ENCODE measurements around the gene SPAG16. TPM values are rescaled to one million over a fixed set of nuclear protein-coding genes. Genes with fewer than 3 reads are reported as not detected.
A peak's percentile ranks its signal among the peaks of the same experiment; 100 is the strongest.

The SPAG16 gene
- total and polyA plus RNA-seq, 2 of the 13 experiments (the other 11 are each of a cell fraction or from before 2014, with no cell fraction given): 9.6 to 26.5 TPM

DNA sequence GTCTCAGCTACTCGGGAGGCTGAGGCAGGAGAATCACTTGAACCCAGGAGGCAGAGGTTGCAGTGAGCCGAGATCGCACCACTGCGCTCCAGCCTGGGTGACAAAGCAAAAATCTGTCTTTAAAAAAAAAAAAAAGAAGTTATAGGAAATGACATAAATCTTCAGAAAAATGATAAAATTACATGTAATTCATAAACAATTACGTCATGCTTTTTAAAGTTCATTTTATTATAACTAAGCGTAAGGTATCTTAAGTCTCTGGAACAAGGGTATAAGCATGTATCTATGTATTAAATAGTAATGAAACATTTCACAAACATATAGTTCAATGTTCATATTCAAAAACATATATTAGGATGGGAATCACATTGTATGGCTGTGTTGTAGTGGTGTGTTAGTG lies 425.9 kb downstream of the SPAG16 start:
- Histone ChIP-seq H3K27ac (ENCODE audit: extremely low read length, insufficient read depth, low read length) (no peak overlapping the region), H3K36me3 (replicated peaks in 1 of 2; ENCODE audit: control insufficient read depth in 1 of 2, insufficient read depth in 2 of 2, low read length in 2 of 2) (no peaks in the 10 kb centered on the region), H3K9ac (ENCODE audit: insufficient read depth, low read depth, low read length) (no peak overlapping the region), H3K4me3 (replicated peaks in 1 of 3; ENCODE audit: insufficient read depth in 1 of 3, low read depth in 2 of 3, low read length in 3 of 3) (no peak overlapping the region), H4K20me1 (ENCODE audit: insufficient read depth, low read length) (no peaks in the 10 kb centered on the region), H3K27me3 (ENCODE audit: control insufficient read depth in 1 of 2, insufficient read depth in 2 of 2, low read length in 2 of 2) (no peaks in the 10 kb centered on the region; a peak in 1 of 5 replicates), H2AFZ (ENCODE audit: low read length) (no peak overlapping the region), H3K4me1 (ENCODE audit: insufficient read depth, low read length) (no peaks in the 10 kb centered on the region), H3K9me3 (ENCODE audit: low read length) (0 out of 2 replicates have a peak, but pooled peaks cover 4% of the 10 kb centered on the region), H3K4me2 (ENCODE audit: low read depth, low read length) (no peak overlapping the region), H3K79me2 (ENCODE audit: insufficient read depth, low read length) (no peaks in the 10 kb centered on the region)
- DNase-seq (ENCODE audit: low spot score) (no peak), FAIRE-seq (no peak), ATAC-seq (no peak)
- ChIA-PET CTCF (ENCODE audit: low intra/inter-chr PET ratio, low total read pairs) (no interaction called here), POLR2A (no interaction called here)
- TF ChIP-seq ATF7 (IDR thresholded peaks at IDR 0.05): peak; percentile 98
- no peak for TF ChIP-seq ATF7 (CRISPR knock-in tag; IDR thresholded peaks at IDR 0.05)
- TF ChIP-seq ZNF652 (CRISPR knock-in tag; IDR thresholded peaks at IDR 0.05; ENCODE audit: borderline replicate concordance, low read depth): no peak
- TF ChIP-seq REPIN1 (CRISPR knock-in tag; IDR thresholded peaks at IDR 0.05; ENCODE audit: borderline replicate concordance, low read depth): no peak
- TF ChIP-seq ZSCAN25 (CRISPR knock-in tag; IDR thresholded peaks at IDR 0.05): no peak
- TF ChIP-seq MLLT10 (CRISPR knock-in tag; IDR thresholded peaks at IDR 0.05): no peak
- TF ChIP-seq NFIC (IDR thresholded peaks at IDR 0.05; ENCODE audit: low read length): no peak
- TF ChIP-seq ZXDC (CRISPR knock-in tag; IDR thresholded peaks at IDR 0.05): no peak
- TF ChIP-seq, protein P1, sequence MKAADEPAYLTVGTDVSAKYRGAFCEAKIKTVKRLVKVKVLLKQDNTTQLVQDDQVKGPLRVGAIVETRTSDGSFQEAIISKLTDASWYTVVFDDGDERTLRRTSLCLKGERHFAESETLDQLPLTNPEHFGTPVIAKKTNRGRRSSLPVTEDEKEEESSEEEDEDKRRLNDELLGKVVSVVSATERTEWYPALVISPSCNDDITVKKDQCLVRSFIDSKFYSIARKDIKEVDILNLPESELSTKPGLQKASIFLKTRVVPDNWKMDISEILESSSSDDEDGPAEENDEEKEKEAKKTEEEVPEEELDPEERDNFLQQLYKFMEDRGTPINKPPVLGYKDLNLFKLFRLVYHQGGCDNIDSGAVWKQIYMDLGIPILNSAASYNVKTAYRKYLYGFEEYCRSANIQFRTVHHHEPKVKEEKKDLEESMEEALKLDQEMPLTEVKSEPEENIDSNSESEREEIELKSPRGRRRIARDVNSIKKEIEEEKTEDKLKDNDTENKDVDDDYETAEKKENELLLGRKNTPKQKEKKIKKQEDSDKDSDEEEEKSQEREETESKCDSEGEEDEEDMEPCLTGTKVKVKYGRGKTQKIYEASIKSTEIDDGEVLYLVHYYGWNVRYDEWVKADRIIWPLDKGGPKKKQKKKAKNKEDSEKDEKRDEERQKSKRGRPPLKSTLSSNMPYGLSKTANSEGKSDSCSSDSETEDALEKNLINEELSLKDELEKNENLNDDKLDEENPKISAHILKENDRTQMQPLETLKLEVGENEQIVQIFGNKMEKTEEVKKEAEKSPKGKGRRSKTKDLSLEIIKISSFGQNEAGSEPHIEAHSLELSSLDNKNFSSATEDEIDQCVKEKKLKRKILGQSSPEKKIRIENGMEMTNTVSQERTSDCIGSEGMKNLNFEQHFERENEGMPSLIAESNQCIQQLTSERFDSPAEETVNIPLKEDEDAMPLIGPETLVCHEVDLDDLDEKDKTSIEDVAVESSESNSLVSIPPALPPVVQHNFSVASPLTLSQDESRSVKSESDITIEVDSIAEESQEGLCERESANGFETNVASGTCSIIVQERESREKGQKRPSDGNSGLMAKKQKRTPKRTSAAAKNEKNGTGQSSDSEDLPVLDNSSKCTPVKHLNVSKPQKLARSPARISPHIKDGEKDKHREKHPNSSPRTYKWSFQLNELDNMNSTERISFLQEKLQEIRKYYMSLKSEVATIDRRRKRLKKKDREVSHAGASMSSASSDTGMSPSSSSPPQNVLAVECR (CRISPR knock-in tag; IDR thresholded peaks at IDR 0.05; ENCODE audit: borderline replicate concordance): no peak
- no peak for TF ChIP-seq TGIF2 (CRISPR knock-in tag; IDR thresholded peaks at IDR 0.05)
- TF ChIP-seq, protein P2, sequence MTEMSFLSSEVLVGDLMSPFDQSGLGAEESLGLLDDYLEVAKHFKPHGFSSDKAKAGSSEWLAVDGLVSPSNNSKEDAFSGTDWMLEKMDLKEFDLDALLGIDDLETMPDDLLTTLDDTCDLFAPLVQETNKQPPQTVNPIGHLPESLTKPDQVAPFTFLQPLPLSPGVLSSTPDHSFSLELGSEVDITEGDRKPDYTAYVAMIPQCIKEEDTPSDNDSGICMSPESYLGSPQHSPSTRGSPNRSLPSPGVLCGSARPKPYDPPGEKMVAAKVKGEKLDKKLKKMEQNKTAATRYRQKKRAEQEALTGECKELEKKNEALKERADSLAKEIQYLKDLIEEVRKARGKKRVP (CRISPR knock-in tag; IDR thresholded peaks at IDR 0.05): no peak
- peak; percentile 52; the same call in 1 of the 2 replicates for TF ChIP-seq CREB1 (IDR thresholded peaks at IDR 0.05)
- no peak for TF ChIP-seq CREB1 (CRISPR knock-in tag; IDR thresholded peaks at IDR 0.05)
- TF ChIP-seq MAX (IDR thresholded peaks at IDR 0.05): no peak
- TF ChIP-seq, protein P3, sequence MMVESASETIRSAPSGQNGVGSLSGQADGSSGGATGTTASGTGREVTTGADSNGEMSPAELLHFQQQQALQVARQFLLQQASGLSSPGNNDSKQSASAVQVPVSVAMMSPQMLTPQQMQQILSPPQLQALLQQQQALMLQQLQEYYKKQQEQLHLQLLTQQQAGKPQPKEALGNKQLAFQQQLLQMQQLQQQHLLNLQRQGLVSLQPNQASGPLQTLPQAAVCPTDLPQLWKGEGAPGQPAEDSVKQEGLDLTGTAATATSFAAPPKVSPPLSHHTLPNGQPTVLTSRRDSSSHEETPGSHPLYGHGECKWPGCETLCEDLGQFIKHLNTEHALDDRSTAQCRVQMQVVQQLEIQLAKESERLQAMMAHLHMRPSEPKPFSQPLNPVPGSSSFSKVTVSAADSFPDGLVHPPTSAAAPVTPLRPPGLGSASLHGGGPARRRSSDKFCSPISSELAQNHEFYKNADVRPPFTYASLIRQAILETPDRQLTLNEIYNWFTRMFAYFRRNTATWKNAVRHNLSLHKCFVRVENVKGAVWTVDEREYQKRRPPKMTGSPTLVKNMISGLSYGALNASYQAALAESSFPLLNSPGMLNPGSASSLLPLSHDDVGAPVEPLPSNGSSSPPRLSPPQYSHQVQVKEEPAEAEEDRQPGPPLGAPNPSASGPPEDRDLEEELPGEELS (CRISPR knock-in tag; IDR thresholded peaks at IDR 0.05): no peak
- no TSS peak for BruUV-seq (replicated peaks)
- intact Hi-C loops (cut with micrococcal nuclease; ENCODE audit: unreplicated experiment): no loop called here
- 59% methylated on average over 6 of the region's 6 CpGs for WGBS (ENCODE audit: low lambda C conversion rate)
- in situ Hi-C loops (cut with HindIII; ENCODE audit: extremely low pct_ligation_motif_present, low pct_unique_long_range_greater_than_20kb): no loop called here
